ENCODE data around the gene PDE1A.

- TF ChIP-seq, protein P1, sequence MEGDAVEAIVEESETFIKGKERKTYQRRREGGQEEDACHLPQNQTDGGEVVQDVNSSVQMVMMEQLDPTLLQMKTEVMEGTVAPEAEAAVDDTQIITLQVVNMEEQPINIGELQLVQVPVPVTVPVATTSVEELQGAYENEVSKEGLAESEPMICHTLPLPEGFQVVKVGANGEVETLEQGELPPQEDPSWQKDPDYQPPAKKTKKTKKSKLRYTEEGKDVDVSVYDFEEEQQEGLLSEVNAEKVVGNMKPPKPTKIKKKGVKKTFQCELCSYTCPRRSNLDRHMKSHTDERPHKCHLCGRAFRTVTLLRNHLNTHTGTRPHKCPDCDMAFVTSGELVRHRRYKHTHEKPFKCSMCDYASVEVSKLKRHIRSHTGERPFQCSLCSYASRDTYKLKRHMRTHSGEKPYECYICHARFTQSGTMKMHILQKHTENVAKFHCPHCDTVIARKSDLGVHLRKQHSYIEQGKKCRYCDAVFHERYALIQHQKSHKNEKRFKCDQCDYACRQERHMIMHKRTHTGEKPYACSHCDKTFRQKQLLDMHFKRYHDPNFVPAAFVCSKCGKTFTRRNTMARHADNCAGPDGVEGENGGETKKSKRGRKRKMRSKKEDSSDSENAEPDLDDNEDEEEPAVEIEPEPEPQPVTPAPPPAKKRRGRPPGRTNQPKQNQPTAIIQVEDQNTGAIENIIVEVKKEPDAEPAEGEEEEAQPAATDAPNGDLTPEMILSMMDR (conservative IDR thresholded peaks at IDR 0.05; ENCODE audit: low read length): no peak
- no peak for TF ChIP-seq EZH2phosphoT487 (IDR thresholded peaks at IDR 0.05; ENCODE audit: borderline replicate concordance, low read depth, low read length)
Measured at GRCh38 chr2:182248898-182249297, 177.9 kb downstream of the PDE1A start.
